Measurements from ENCODE around the gene FLYWCH1.
A peak's percentile ranks its signal among the peaks of the same experiment; 100 is the strongest.

The FLYWCH1 gene

GRCh38 chr16:2968738-2969544, 57.2 kb downstream of the FLYWCH1 start, which contains the start of gene PAQR4:
Gene PAQR4 (plus strand): TSS chr16:2969348. CDS start chr16:2969675, 327 bp downstream.
- DNase-seq (ENCODE audit: low spot score), result peak; percentile 85

- no peak for DNase-seq (ENCODE audit: low spot score)
Observed at GRCh38 chr16:2969545-2970521, 58.1 kb downstream of the FLYWCH1 start.

DNA sequence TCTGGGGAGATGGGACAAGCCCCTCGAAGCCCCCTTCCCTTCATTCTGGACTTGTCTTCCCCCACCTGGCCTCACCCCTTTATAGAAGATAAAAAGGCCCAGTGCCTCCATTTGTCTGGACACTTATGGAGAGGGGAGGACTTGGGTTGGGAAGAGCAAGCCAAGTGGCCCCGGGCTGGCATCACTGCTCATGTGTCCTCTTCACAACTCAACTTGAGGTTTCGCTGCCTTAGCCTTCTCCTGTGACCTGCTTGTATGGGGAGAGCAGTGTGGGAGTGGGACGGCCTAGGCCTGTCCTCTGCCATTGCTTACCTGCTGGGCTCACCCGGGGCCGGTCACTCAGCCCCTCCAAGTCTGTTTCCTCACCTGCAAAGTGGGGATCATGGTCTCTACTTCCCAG, 58.8 kb downstream of the FLYWCH1 start:
- DNase-seq (ENCODE audit: low spot score), result no peak

GRCh38 chr16:2971134-2971984, 59.6 kb downstream of the FLYWCH1 start:
- no peak for DNase-seq (ENCODE audit: low spot score)

DNA sequence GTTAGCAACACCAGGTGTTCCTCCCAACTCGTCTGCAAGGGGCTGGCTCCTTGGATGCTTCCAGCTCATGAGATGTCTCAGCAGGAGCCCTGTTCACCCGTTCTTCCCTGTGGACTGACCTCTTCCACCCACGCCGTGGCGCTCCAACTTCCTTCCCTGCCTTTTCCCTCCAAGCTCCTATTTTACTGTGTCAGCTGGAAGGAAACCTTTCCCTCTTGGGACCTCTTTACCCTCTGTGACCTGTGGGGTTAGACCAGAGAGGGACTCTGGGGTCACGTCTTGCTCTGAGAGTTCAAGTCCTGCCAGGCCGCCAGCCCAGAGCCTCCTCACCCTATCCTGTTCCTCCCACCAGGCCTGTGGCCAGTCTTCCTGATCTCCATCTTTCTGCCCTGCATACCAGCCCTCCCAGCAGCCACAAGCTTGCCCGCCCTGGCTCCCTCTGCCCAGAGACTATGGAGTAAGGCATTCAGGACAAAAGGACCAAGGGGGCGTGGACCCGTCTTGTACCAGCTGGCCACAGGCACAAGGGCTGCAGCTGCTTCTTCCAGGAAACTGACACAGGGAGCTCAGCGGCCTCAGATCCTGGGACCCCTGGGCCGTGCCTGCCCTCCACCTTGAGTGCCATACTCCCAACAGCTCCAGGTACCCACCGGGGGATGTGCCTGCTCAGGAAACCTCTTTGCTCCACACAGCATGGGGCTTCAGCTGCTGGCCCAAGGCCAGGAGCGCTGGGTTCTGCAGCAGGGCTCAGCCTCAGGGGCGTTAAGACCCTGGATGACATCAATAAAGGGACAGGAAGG, 60.5 kb downstream of the FLYWCH1 start:
- no peak for DNase-seq (ENCODE audit: low spot score)

GRCh38 chr16:2973093-2973492, 61.4 kb downstream of the FLYWCH1 start:
- DNase-seq (ENCODE audit: low spot score), result no peak

DNA sequence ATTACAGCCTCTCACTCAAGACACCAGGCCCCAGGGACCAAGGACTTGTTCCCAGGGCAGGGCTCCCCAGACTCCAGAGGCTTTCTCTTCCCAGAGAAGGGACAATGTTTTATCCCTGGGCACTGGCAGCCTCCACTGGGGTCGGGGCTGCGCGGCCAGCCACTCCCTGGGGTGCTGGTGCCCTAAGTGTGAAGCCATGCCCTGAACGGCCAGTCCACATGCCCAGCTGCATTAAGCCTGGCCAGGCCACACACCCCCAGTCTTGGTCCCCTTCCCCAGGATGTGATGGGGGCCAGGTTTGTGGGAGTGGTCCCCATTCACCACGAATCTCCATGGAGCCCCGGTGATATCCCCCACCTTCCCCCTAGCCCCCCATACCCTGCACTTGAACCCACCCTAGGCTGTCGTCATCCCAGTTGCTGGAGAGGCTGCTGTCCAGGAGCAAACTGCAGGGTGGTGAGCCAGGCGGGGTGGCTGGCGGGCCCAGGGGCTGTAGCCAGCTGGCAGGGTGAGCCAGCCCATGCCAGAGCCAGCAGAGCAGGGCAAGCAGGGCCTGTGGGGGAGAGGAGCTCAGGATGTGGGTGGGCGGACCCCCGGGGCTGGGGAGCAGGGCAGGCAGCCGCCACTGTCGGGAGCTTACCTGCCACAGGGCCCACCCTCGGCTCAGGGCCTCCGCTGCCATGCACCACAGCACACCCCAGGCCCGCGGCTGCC, 62.0 kb downstream of the FLYWCH1 start:
- DNase-seq (ENCODE audit: low spot score), result no peak

GRCh38 chr16:2974319-2975056, 62.8 kb downstream of the FLYWCH1 start:
- DNase-seq (ENCODE audit: low spot score), result no peak

DNA sequence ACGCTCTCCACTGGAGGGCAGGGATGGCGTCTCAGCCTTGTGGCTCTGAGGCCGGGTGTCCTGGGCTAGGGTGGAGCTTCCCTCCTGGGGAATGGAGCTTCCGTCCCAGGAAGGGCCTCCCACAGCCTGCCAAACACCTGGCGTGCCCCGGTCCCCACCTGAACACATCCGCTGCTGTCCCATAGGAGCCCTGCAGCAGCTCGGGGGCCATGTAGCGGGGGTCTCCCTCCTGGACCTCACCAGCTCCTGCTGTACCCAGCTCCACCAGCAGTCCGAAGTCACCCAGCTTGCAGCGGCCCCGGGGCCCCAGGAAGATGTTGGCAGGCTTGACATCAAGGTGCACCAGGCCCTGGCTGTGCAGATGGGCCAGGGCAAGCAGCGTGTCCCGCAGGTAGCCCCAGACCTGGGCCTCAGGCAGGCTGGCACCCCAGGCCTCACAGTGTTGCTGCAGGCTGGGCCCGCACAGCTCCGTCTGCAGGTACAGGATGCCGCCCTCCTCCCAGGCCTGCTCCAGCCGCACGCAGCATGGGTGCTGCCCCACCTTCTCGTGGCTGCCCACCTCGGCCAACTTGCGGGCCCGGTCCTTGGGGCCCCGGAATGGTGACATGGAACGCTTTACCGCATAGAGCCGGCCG, 63.5 kb downstream of the FLYWCH1 start:
- DNase-seq (ENCODE audit: low spot score), result no peak

DNA sequence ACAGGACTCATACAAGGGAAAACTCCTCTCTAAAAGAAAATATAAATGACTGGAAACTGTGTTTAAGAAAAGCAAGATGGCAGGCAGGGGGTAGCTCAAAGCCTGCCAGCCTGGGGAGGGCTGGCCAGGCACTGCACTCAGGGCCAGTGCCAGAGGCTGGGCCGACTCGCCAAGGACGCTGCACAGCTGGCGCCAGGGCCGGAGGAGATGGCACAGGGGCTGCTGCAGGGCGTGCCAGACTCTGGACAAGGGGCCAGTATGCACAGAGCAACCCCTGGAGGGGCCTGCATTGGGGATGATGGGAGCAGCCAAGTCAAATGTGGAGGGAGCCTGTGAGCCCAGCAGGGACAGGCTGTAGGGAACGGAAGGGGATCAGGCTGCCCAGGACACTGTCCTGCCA, 64.5 kb downstream of the FLYWCH1 start:
- DNase-seq (ENCODE audit: low spot score), result no peak

DNA sequence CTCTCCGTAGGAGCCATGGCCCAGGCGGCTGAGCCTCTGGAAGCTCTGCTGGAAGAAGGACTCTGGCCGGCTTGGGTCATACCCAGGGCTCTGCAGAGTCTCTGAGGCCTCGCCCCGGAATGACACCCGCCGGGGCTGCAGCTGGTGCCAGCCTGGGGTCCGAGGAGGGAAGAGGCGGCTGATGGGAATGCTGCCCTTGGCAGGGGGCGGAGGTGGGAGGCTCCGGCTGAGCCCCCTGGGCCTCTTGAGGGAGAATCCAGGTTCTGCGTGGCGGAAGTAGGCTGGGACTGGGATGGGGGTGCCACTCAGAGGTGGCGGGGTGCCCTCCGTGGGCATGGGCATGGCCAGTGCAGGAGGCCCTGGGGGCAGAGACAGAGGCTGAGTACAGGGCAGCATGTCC, 64.9 kb downstream of the FLYWCH1 start:
- DNase-seq (ENCODE audit: low spot score), result no peak

GRCh38 chr16:2977440-2977839, 65.7 kb downstream of the FLYWCH1 start:
- DNase-seq (ENCODE audit: low spot score), result no peak

- no peak for DNase-seq (ENCODE audit: low spot score)
Observed at GRCh38 chr16:2979669-2980226, 68.0 kb downstream of the FLYWCH1 start.

GRCh38 chr16:2980227-2981176, 68.8 kb downstream of the FLYWCH1 start, which contains the start of gene PKMYT1:
Gene PKMYT1 (minus strand): TSS chr16:2980446. CDS start chr16:2979657, 789 bp downstream.
- DNase-seq (ENCODE audit: low spot score), result peak; percentile 99

GRCh38 chr16:2981177-2981898, 69.6 kb downstream of the FLYWCH1 start:
- no peak for DNase-seq (ENCODE audit: low spot score)

DNA sequence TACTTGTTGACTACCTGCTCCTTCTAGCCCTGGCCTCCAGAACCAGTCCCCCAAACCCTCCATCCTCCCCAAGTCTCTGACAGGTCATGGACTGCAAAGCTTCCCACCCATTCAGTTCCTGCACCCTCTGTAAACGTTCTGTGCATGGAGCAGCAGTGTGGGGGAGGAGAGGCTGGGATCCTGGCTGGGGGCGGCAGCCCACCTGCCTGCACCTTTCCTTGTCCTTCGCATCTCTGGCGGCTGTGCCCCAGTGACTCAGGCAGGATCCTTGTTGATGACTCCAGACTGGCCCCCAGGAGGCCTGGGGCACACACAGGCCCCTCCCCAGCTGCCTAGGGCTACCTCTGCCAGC, 70.1 kb downstream of the FLYWCH1 start:
- DNase-seq (ENCODE audit: low spot score), result no peak

DNA sequence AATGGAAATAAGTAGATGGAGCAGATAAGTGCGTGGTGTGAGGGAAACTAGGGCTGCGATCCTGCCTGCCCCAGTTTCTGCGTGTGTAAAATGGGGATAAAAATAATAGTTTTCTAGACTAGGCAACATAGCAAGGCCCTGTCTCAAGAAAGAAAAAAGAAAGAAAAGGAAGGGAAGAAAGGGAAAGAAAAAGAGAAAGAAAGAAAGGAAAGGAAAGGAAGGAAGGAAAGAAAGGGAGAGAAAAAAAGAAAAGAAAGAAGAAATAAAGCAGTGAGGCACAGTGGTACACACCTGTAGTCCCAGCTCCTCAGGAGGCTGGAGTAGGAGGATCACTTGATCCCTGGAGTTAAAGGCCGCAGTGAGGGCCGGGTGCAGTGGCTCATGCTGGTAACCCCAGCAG, 70.7 kb downstream of the FLYWCH1 start:
- no peak for DNase-seq (ENCODE audit: low spot score)
